ENCODE data around the gene UBE2D3.

- TF ChIP-seq CTCF (IDR thresholded peaks at IDR 0.05) (peak in 1 of 2 donors; percentile 5), POLR2AphosphoS5 (IDR thresholded peaks at IDR 0.05) (peak; percentile 49 to 98 (median 92))
Observed at GRCh38 chr4:102826890-102827673, at the start of gene UBE2D3.

Measured in suprapubic skin (tissue), 3 donors.